HG02588 (cell line): Measurements from ENCODE around the gene SMIM13.

ENCODE experiments used
- ATAC-seq: cut with Tn5 transposase; IDR thresholded peaks from one replicate; pipeline ENCODE4 v1.9.1; 2021; ENCODE audit warnings: mild to moderate bottlenecking, moderate library complexity; ENCODE audit not compliant: unreplicated experiment

Gene SMIM13

DNA sequence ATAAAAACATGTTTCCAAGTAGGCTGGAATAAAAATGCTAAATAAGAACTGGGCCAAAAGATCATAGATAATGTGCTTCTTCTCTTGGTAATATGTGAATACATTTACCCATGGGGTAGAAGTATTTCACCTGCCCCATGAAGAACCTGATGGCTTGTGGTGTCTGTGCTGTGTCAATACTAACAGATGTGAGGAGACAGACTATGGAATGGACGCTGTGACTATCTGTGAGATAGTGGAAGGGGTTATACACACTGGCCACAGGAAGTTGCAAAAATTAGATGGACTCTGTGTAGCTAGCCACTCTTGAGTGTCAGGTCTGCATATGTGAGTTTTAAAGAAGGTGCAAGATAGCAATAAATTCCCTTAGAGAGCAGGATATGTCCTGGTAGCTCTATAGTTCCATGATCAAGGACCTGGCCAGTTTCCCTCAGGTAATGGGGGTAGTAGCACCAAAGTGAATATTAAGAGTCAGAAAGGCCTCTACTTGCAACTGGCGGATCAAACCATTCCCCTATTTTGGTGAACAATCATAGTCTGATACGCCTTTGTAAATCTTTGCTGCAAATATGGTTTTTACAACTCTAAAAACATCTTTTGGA is 90.2 kb downstream of the SMIM13 start:
- no peak for ATAC-seq

DNA sequence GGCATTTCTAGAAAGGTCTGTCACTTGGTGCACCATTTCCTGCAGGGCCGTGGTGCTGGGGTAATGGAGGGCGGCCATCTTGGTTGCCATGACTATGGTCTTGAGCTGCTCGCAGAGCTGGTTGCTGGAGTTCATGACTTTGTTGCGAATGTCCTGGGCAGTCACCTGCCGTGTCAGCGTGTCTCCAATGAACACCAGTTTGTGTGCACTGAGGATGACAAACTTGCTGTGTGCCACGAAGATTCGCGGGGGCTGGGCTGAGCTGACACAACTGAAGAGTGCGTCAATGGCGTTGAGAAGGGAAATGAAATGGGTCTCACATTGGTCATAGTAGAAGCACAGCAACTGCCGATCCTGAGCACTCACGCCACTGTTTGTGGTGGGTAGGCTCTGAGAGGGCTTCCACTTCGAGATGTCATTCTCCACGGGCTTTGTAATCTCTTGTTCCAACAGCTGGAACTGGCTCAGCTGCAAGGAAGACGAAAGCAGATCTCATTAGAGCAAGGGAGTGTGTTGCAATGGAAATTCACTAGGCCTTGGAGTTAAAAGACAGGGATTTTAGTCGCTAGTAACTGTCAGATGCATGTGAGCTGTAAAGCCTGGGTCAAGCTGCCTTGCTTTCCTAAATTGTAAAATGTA is 91.7 kb downstream of the SMIM13 start:
- ATAC-seq: no peak

- ATAC-seq: no peak
These were observed 93.7 kb downstream of the SMIM13 start for GRCh38 chr6:11187301-11187700.
